Measurements from ENCODE around the gene TTC14.

DNA sequence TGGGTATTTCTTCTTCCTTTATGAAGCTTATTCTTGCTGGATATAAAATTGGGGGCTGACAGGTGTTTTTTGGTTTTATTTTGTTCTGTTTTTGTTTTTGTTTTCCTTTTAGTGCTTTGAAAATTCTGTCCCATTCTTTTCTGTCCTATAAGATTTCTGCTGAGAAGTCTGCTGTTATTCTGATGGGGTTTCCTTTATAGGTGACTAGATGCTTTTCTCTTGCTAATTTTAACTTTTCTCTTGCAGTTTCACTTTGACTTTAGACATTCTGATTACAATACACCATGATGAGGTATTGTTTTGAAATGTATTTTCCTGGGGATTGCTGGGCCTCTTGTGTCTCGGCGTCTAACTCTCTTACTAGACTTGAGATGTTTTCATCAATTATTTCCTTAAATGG lies 22.8 kb downstream of the TTC14 start:
- TF ChIP-seq ZBTB33 (IDR thresholded peaks at IDR 0.05; ENCODE audit: extremely low read depth, insufficient replicate concordance, low read length) (no peak), CTCF (IDR thresholded peaks at IDR 0.05 in 2 of 3, conservative IDR thresholded peaks at IDR 0.05 in 1 of 3; ENCODE audit: borderline replicate concordance in 1 of 3, insufficient read depth in 1 of 3, low read depth in 2 of 3, low read length in 2 of 3) (no peak), EZH2 (IDR thresholded peaks at IDR 0.05) (no peak), POLR2AphosphoS5 (IDR thresholded peaks at IDR 0.05; ENCODE audit: low read depth, low read length) (no peak), RAD21 (IDR thresholded peaks at IDR 0.05; ENCODE audit: low read depth) (no peak), CBX3 (IDR thresholded peaks at IDR 0.05; ENCODE audit: low read depth) (no peak), ATF3 (IDR thresholded peaks at IDR 0.05) (no peak), POLR2A (IDR thresholded peaks at IDR 0.05; ENCODE audit: borderline replicate concordance, extremely low read depth, insufficient read depth, insufficient read length) (no peak), EGR1 (IDR thresholded peaks at IDR 0.05; ENCODE audit: low read depth) (no peak), CEBPB (IDR thresholded peaks at IDR 0.05; ENCODE audit: low read depth) (no peak), ZNF274 (IDR thresholded peaks at IDR 0.05; ENCODE audit: low read depth, low read length) (no peak), SIN3A (IDR thresholded peaks at IDR 0.05; ENCODE audit: low read depth) (no peak), TCF7L2 (IDR thresholded peaks at IDR 0.05; ENCODE audit: borderline replicate concordance, extremely low read depth, insufficient read depth, insufficient read length) (no peak)
